NB4 (cell line): ENCODE results near the gene SLC39A6.

Experiments
- CTCF ChIP-seq: IDR thresholded peaks from one replicate; pipeline ENCODE4 v1.5.1; 2012; ENCODE audit warnings: low read depth, low read length
- POLR2A ChIP-seq: IDR thresholded peaks from 2 replicates; pipeline ENCODE4 v1.6.1; 2011; ENCODE audit warnings: mild to moderate bottlenecking; ENCODE audit not compliant: insufficient read length; ENCODE audit errors: extremely low read depth

DNA sequence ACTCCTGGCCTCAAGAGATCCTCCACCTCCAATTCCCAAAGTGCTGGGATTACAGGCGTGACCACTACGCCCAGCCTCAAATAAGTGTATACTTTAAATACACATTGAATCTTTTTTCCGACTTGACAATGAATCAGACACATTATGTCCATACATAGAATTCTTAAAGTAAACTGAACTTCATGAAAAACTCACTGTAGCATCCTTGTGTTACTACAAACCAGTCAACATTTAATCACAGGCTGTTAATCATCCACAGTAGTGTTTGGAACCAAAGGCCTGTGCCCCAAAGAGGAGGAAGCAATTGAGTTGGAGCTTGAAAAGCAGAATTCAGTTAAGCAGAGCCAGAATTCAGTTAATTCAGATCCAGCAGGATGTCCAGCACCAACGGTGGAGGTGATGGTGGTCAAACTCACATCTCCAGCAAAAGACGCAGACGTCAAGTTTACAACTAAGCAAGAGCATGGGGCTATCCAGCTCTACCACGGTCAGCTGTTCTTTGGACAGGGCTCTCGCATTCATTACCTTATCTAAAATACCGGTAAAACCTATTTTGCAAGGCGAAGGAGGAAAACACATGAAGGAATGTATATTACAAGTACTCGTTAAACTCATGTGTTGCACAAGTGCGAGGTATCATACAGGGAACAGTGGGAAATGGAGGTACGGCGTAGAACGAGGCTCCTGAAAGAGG, 1.2 kb downstream of the SLC39A6 start:
- TF ChIP-seq CTCF (no peak), POLR2A (no peak)
